GM23248 (cell line): ENCODE data around the gene LIN54.

Experiments used
- EZH2 ChIP-seq: fragments of 200-600 bp; sonication (generic); IDR thresholded peaks from 2 replicates; pipeline ENCODE4 v1.6.1; 2018; ENCODE audit warnings: antibody characterized with exemption, mild to moderate bottlenecking; ENCODE audit not compliant: insufficient read depth, poor library complexity, severe bottlenecking
- EZH2phosphoT487 ChIP-seq: fragments of 200-600 bp; sonication (generic); IDR thresholded peaks from 2 replicates; pipeline ENCODE4 v1.6.1; 2018; ENCODE audit warnings: antibody characterized with exemption, moderate library complexity, mild to moderate bottlenecking, low read depth; ENCODE audit not compliant: insufficient read depth

- no peak for TF ChIP-seq EZH2
- TF ChIP-seq EZH2phosphoT487, result no peak
These were observed 3.3 kb upstream of the LIN54 start for GRCh38 chr4:83013902-83014301.
